ENCODE results near the gene DYDC1.
"Not testable (repeated sequence)": the region's sequence is repeated elsewhere in the genome, so short reads cannot be mapped to it uniquely, and the experiment has no call there.

DYDC1 gene

DNA sequence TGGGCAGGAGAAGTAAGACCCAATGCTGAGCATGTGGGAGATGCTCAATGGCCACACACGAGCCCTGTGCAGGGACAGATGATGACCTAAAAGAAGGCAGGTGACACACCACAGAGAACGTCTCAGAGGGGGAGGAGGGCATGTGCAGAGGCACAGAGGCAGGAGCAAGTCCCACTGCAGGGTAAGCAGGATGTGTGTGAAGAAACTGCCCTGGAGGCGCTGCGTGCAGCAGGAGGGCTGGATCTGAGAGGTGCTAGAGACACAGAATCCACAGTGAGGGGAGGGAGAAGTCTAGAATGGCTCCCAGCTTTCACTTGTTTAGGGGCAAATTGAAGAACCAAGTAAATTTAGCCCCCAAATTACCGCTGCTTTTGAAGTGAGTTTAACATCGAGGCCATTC, 14.9 kb upstream of the DYDC1 start:
- in situ Hi-C loops (cut with HindIII; ENCODE audit: low pct_unique_long_range_greater_than_20kb, low sequenced_read_pairs): no loop called here
- no peak for TF ChIP-seq JUND (IDR thresholded peaks at IDR 0.05; ENCODE audit: low read depth)
- no peak for DNase-seq (ENCODE audit: low read depth in 1 of 2, low spot score in 1 of 2)

DNA sequence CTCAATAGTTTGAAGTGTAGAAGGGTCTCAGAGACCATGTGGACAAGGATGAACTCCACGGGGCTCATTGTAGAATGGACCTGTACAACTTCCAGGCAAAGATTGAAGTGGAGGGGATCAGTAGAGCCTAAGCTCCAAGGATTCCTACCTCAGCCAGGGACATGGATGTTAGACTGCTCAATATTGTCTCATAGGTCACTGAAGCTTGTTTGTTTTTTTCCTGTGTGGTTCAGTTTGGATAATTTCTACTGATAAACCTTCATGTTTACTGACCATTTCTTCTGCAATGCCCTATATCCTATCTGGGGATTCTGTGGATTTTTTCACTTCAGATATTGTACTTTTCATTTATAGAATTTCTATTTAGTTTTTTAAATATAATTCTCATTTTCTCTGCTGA, 9.0 kb upstream of the DYDC1 start:
- no peak for TF ChIP-seq JUND (IDR thresholded peaks at IDR 0.05; ENCODE audit: low read depth)
- in situ Hi-C loops (cut with HindIII; ENCODE audit: low pct_unique_long_range_greater_than_20kb, low sequenced_read_pairs): no loop called here
- DNase-seq (ENCODE audit: low read depth in 1 of 2, low spot score in 1 of 2): no peak

DNA sequence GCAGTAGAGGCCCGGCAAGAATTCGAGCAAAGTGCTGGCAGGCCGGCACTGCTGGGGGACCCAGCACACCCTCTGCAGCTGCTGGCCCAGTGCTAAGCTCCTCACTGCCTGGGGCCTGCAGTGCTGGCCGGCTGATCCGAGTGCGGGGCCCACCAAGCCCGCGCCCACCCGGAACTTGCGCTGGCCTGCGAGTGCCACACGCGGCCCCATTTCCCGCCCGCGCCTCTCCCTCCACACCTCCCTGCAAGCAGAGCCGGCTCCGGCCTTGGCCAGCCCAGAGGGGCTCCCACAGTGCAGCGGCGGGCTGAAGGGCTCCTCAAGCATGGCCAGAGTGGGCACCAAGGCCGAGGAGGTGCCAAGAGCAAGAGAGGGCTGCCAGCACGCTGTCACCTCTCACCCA, 3.1 kb upstream of the DYDC1 start:
- no peak for DNase-seq (ENCODE audit: low read depth in 1 of 2, low spot score in 1 of 2)
- in situ Hi-C loops (cut with HindIII; ENCODE audit: low pct_unique_long_range_greater_than_20kb, low sequenced_read_pairs): no loop called here
- TF ChIP-seq JUND (IDR thresholded peaks at IDR 0.05; ENCODE audit: low read depth): no peak

GRCh38 chr10:80358925-80359324, 2.4 kb upstream of the DYDC1 start:
- DNase-seq (ENCODE audit: low read depth in 1 of 2, low spot score in 1 of 2); in situ Hi-C loops (cut with HindIII; ENCODE audit: low pct_unique_long_range_greater_than_20kb, low sequenced_read_pairs): not testable (repeated sequence)

GRCh38 chr10:80357851-80358125, 1.2 kb upstream of the DYDC1 start:
- DNase-seq (ENCODE audit: low read depth in 1 of 2, low spot score in 1 of 2): no peak
- in situ Hi-C loops (cut with HindIII; ENCODE audit: low pct_unique_long_range_greater_than_20kb, low sequenced_read_pairs): no loop called here
- TF ChIP-seq JUND (IDR thresholded peaks at IDR 0.05; ENCODE audit: low read depth): no peak

GRCh38 chr10:80356989-80357850, 665 bp upstream of the DYDC1 start:
- no peak for TF ChIP-seq JUND (IDR thresholded peaks at IDR 0.05; ENCODE audit: low read depth)
- DNase-seq (ENCODE audit: low read depth in 1 of 2, low spot score in 1 of 2): no peak
- in situ Hi-C loops (cut with HindIII; ENCODE audit: low pct_unique_long_range_greater_than_20kb, low sequenced_read_pairs): no loop called here

DNA sequence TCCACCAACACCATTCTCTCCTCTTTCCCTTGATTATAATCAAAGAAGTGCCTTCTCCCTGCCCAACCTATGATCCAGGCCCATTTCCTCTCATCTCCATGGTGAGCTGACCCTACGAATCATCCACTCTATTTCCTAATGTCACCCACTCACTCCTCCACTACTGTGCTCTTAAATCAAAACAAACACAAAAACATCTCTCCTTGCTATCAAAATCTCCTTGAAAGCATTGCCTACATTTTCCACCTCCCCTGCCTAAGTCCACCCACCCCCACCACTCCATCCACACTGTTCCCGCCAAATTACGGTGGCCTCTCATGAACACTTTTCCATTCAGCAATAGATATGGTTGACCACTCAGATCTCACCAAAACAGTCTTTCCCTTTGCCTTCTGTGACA, 5.3 kb downstream of the DYDC1 start:
- no peak for DNase-seq (ENCODE audit: low read depth in 1 of 2, low spot score in 1 of 2)
- no peak for TF ChIP-seq JUND (IDR thresholded peaks at IDR 0.05; ENCODE audit: low read depth)
- in situ Hi-C loops (cut with HindIII; ENCODE audit: low pct_unique_long_range_greater_than_20kb, low sequenced_read_pairs): no loop called here

- in situ Hi-C loops (cut with HindIII; ENCODE audit: low pct_unique_long_range_greater_than_20kb, low sequenced_read_pairs): no loop called here
- no peak for DNase-seq (ENCODE audit: low read depth in 1 of 2, low spot score in 1 of 2)
- TF ChIP-seq JUND (IDR thresholded peaks at IDR 0.05; ENCODE audit: low read depth): no peak
These were observed 6.3 kb downstream of the DYDC1 start for GRCh38 chr10:80350251-80350650.

DNA sequence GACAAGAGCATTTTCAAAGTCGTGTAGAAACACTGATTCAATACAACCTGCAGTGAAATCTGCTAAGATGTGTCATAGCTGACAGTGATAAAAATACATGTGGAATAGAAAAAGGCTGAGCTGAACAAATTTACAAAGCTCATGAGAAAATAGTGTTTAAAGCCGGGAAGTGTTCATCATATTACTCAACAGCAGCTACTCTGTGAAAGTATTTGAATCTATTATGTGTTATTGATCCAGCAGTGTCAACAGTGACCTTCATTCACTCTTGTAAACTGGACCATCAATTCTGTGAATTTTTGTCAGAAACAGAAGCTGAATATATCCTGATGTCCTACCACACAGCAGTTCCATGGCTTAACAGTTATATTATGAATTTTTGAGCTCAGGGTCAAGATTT, 11.6 kb downstream of the DYDC1 start:
- in situ Hi-C loops (cut with HindIII; ENCODE audit: low pct_unique_long_range_greater_than_20kb, low sequenced_read_pairs): no loop called here
- DNase-seq (ENCODE audit: low read depth in 1 of 2, low spot score in 1 of 2): no peak
- TF ChIP-seq JUND (IDR thresholded peaks at IDR 0.05; ENCODE audit: low read depth): no peak

- in situ Hi-C loops (cut with HindIII; ENCODE audit: low pct_unique_long_range_greater_than_20kb, low sequenced_read_pairs): no loop called here
- no peak for DNase-seq (ENCODE audit: low read depth in 1 of 2, low spot score in 1 of 2)
- TF ChIP-seq JUND (IDR thresholded peaks at IDR 0.05; ENCODE audit: low read depth): no peak
These were observed 12.3 kb downstream of the DYDC1 start for GRCh38 chr10:80344276-80344675.

GRCh38 chr10:80333983-80334382, 22.6 kb downstream of the DYDC1 start:
- no peak for DNase-seq (ENCODE audit: low read depth in 1 of 2, low spot score in 1 of 2)
- no peak for TF ChIP-seq JUND (IDR thresholded peaks at IDR 0.05; ENCODE audit: low read depth)
- in situ Hi-C loops (cut with HindIII; ENCODE audit: low pct_unique_long_range_greater_than_20kb, low sequenced_read_pairs): no loop called here

DNA sequence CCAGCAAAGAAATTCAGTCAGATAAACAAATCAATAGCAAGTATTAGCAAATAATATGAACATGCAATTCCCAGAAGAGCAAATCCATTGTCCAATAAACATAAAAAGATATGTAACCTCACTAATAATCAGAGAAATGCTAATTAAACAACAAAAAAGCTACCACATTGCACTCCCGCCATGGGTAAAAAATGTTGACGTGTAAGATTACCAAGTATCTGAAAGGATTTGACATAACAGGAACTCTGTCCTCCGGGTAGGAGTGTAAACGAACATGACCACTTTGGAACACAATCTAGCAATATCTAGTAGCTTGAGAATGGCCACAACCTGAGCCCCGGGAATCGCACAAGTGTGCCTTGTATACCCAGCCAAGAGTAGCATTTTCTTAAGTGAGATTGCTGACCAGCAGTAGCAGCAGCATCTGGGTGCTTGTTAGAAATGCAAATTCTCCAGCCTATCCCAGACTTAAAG, 31.6 kb downstream of the DYDC1 start:
- no peak for DNase-seq (ENCODE audit: low read depth in 1 of 2, low spot score in 1 of 2)
- in situ Hi-C loops (cut with HindIII; ENCODE audit: low pct_unique_long_range_greater_than_20kb, low sequenced_read_pairs): no loop called here
- no peak for TF ChIP-seq JUND (IDR thresholded peaks at IDR 0.05; ENCODE audit: low read depth)

DNA sequence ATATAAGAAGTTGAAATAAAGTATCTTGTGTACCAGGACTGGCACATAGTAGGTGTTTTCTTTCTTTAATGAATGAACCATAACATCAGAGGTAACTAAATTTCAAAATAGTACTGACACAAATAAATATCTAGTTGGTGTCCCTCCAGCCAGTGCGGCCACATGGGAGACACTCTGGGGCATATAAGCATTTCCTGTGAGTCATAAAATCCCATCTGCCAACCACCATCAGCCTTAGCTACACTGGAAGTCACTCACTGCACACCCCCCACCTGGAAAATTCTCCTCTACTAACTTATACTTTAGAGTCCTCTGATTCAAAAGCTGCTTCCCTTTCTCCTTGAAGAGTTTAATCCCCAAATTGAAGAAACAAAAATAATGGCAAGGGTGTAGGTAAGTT, 32.5 kb downstream of the DYDC1 start:
- in situ Hi-C loops (cut with HindIII; ENCODE audit: low pct_unique_long_range_greater_than_20kb, low sequenced_read_pairs): no loop called here
- no peak for DNase-seq (ENCODE audit: low read depth in 1 of 2, low spot score in 1 of 2)
- TF ChIP-seq JUND (IDR thresholded peaks at IDR 0.05; ENCODE audit: low read depth): no peak

GRCh38 chr10:80323311-80323710, 33.2 kb downstream of the DYDC1 start:
- TF ChIP-seq JUND (IDR thresholded peaks at IDR 0.05; ENCODE audit: low read depth): no peak
- DNase-seq (ENCODE audit: low read depth in 1 of 2, low spot score in 1 of 2): no peak
- in situ Hi-C loops (cut with HindIII; ENCODE audit: low pct_unique_long_range_greater_than_20kb, low sequenced_read_pairs): no loop called here
